ENCODE results near the gene FOXL1.

FOXL1 gene

DNA sequence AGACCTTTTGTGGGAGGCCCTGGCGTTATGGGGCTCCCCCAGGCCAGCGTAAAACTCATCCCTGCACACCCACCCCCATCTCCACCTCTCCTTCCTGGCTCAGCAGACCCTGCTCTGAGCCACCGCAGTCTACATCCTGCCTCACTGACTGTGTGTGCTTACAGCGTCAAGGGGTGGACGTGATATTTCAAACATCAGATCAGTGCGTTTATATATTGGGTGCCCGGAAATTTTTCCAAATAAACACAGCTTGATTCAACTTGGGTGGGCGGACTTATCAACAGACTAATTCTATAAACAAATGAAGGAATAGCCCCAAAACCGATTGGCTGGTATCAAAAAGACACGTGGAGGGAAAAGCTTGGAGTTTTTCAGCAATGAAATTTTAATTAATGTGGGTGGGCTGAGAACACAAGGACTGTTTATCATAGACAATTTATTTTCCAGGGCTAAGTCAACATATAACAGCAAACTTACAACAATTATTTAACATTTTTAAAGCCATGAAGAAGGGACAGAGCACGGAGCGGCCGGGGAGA, at the start of gene FOXL1:
TSS of gene FOXL1 (plus strand) at position 489 of the 539 bp plus-strand sequence. CDS start 175 bp downstream, outside the sequence.
- no peak for DNase-seq

DNA sequence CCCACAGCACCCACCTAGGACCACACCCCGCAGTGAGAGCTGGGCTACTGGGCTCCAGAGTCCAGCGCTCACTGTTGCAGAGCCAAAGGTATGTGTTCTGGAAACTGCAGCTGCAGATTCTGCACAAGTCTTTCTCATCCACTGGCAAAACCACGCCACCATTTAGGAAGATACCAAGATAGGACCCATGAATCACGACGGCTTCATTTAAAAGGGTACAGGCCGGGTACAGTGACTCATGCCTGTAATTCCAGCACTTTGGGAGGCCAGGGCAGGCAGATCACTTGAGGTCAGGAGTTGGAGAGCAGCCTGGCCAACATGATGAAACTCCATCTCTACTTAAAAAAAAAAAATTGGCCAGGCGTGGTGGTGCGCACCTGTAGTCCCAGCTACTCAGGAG, 49.2 kb upstream of the FOXL1 start:
- DNase-seq, result no peak

DNA sequence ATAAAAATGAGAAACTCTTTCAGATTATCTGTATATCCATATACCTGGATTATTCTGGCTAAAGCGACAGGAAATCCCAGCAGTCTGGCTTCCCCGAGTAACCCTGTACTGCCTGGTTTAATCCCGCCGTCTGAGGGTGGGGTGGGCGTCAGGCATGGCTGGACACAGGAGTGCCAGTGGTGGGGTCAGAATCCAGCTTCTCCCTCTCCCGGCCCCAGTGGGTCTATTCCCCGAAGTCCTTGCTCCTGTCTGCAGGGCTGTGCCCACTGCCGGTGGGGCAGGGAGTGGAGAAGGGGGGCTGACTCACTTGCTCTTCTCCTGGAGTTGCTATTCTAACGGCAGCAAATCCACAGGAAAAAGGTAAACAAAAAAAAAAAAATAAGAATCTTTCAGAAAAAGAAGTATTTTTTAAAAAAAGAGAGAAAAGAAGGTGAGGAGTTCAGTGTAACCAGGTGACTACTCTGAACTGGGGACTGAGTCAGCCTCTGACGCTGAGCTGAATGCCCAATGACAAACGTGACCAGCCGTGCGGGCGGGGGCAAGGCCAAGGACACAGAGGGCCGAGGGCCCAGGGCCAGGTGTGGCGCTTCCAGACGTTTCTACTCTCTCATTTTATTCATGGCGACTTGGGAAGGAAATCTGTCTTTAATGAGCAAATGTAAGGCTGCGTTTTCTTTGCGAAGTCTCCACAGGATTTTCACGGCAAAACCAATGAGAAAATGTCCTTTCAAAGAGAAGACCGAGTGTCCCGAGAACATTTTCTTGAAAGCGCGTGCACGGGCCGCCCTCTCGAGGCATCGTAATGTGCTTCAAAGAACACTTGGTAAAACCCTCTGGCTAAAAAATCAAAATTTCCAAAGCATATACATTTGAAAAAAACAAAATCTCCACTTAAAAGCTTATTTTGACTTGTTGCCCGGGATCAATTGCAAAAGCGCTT, 47.8 kb upstream of the FOXL1 start:
- DNase-seq, result no peak

DNA sequence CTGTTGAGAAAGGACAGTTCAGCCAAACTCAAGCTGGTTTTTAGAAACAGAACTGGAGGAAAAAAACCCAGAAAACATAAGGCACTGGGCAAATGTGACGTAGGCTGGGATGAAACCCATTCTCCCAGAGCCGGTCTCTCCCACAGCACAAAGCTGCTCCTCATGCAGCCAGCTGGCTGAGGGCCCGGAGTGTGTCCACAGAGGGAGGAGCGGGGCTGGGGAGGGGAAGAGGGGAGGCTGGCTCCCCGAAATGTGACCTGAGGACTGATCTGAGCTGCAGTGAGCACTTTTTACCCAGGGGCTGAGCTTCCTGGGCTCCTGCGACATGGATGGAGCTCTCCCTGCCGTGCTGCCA, 47.2 kb upstream of the FOXL1 start:
- no peak for DNase-seq

DNA sequence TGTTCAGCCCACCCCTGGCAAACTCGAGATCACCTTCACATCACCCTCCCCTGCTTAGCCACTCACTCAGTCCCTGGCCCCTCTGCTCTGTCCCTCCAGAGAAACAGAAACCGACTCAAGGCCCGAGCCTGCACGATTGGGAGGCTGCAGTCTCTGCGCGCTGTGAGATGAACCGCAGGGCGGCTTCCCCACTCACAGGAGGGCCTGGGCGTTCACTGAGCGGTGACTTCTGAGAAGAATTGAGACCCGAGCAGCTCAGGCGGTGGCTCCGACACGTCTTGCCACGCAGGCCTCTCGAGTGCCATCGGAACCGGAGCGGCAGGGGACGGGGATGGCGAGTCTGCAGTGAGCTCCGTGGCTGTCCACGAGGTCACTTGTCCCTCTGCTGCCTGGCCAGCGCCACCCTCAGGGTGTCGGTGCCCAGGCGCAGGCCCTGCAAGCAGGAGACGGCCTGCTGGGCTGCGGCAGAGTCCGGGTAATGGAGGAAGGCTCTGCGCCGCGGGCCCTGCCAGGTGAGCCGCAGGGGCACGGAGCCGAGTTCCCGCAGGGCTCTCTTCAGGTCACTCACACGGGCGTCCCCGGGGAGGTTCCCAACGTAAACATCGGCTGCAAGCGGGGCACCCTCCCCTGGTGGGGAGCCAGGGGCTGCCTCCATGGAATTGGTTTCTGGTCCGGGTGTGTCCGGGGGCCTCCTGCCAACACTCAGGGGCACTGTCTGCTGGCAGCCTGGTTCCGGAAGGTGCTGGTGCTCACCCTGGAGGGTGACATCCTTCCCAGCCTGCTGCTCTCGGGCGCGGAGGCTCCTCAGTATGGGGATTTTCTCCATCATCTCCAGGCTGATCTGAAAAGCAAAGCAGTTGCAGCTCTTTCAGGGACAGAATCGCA, 46.5 kb upstream of the FOXL1 start:
- DNase-seq, result no peak

DNA sequence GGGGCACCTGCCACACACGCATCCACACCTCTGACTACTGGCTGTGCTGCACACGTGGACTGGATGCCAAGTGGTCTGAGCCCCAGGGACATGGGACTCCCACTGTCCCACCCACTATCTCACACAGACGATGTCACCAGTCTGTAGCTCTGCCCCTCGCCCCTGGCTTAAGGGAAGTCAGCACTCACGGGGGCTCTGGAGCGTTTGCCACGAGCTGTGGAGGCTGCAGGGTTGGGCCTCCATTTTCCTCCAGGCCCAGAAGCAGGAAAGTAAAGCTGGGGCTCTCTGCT, 45.9 kb upstream of the FOXL1 start:
- no peak for DNase-seq

DNA sequence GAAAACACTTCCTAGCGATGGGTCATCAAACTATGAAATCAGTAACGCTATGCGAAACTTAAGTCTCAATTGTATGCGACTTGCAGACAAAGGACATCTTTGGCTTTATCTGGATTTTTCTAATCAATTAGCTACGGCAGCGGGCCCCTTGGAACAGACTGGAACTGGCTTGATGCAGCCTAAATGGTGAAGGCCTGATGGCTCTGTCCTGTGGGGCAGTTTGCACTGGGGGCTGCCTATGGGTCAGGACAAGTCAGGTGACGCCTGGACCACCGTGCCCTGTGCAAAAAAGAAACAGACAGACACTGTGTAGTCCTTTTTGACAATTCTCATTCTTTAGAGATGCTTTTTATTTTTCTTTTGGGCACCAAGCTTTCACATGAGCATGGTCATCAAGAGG, 45.3 kb upstream of the FOXL1 start:
- no peak for DNase-seq

DNA sequence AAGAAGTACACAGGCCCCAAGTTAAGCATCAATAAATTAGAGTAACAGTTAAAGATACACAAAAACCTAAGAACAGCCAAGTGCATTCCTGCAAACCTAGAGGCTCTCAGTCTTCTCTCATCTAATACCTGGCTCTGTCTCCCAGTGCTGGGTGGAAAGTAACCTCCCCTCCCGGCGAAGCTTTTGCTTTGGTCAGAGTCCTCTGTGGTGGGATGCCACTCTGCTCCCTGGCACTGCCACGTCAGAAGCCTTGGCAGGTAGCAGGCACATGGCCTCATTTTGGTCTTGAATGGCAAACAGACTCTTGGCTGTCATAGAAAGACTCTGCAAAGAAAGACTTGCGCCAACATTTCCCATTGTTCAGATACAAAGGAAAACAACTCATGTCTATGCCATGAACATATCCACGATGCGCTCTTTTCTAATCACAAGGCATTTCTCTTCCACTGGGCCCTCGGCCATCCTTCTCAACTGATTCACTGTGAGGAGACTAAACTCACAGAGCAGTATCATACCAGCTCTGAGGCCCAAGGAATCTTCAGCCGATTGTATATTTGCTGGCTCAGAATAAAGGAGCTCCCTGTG, 44.5 kb upstream of the FOXL1 start:
- DNase-seq, result no peak

DNA sequence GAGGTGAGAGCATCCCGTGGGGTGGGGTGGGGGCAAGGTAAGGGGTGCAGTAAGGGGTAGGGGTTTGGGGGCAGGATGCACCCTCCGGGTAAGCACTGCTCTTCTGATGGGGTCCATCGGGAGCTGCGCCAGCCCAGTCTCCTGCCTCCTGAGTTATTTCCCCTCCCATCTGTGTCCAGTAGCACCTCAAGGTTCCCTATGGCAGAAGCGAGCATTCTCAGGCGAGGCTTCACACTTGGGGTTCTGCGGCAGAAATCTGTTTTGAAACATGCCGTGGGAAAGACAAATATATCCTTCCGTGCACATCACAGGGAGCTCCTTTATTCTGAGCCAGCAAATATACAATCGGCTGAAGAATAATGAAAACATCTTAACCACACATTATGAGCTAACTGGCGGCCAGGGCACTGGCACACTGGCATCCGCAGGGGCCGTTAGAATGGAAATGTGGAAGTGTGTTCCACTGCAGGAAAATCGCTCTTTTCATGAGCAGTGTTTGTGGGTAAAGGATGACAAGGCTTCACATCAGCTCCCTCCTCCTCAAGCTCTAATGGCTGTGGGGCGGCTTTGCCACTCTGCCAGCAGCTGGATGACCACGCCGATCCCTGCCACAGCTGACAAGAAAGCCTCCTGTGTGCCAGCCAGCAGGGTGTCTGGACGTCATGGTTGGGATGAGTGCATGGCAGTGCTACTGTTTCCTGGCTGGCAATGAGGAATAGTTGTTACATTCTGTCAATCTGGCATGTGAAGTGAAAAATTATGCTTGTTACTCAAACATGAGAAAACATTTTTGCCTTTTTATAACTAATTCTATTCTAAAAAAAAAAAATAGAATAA, 43.4 kb upstream of the FOXL1 start:
- DNase-seq, result no peak

DNA sequence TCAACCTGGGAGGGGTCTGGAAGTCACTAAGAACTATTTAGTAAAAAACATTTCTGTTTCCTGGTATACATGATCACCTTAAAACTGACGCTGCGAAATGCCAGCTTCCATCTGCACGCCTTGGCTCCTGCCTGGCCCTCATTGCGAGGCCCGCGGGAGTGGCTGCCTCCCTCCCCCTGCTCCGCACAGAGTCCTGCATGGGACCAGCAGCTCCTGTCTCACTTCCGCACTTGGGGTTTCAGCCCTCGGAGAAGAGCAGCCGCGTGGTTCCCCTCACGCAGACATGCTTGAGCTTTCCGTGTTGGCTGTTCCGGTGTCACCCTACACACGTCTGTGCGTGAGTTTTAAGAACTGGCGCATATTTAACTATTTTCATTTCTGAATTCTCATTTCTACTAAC, 41.7 kb upstream of the FOXL1 start:
- DNase-seq, result no peak

DNA sequence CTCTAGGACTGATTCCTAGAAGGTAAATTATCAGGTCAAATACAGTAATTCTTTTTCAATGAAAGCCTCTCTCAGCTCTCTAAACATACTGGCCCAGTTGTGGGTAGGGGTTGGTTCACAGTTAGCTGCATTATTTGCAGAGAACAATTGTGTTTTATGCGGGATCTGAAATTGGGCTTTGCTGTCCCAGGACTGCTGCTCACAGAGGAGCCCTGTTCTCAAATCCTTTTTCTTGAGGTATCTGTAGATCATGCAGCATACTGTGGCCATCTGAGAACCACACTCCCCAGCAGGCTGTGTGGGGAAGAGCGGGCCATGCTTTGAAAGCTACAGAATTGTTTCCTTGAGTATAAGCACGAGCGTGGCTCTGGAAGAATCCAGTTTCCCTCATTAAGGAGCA, 40.9 kb upstream of the FOXL1 start:
- DNase-seq, result no peak

DNA sequence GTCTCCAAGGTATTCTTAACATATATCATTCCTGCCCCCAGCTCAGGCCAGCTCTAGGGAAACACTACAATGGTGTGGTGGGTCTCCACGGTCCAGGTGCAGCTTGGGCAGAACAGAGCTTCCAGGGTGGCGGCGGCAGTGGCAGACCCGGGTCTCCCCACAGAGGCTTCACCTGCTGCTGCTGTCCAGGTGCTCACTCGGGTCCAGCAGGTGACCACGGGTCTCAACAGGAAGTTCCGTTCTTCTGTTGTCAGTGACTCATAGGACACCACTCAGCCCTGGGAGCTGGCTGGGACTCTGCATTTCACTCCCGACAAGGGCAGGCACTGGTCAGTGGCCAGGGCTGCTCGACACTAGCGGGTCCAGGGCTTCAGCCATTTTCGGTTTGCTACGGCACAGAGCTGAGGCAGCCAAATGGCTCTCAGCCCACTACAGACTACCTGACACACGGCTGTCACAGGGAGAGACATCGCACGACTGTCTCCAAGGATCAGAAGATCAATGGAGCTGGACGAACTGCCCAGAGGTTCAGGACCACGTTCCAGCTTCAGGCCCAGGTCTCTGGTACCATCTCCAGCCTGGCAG, 40.1 kb upstream of the FOXL1 start:
- DNase-seq, result no peak

DNA sequence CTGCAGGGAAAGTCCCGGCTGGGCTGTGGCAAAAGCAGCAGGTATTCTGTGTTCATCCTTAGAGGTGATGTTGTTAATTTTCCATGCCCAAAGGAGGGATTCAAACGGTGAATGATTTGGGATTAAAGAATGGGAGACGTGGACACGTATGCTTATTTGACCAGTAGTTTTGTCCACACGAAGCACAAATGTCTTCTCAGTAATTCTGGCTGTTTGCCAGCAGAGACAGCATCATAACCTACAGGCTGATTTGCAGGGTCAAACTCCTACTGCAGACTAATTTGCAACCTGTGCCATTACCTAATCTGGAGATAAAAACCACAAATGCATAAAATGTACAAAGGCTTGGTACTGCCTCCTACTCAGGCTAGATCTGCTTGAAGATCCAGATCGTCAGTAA, 37.5 kb upstream of the FOXL1 start:
- no peak for DNase-seq

DNA sequence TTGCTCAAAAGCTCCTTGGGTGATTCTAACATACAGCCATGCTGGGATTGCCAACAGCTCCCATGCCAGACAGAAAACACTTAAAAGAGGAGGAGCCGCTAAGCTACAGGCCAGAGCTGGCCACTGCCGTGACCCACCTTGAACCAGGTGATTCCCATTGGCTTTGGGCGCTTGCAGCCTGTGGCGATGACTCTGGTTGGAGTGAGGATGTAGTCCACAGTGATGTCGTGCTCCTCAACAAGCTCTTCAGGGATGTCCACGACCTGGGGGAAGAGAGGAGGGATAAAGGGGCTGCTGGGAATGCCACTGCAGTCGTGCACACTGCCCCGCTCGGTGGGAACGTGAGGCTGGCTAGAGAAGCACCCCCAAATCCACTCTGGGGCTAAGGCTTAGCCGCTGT, 36.8 kb upstream of the FOXL1 start:
- no peak for DNase-seq

DNA sequence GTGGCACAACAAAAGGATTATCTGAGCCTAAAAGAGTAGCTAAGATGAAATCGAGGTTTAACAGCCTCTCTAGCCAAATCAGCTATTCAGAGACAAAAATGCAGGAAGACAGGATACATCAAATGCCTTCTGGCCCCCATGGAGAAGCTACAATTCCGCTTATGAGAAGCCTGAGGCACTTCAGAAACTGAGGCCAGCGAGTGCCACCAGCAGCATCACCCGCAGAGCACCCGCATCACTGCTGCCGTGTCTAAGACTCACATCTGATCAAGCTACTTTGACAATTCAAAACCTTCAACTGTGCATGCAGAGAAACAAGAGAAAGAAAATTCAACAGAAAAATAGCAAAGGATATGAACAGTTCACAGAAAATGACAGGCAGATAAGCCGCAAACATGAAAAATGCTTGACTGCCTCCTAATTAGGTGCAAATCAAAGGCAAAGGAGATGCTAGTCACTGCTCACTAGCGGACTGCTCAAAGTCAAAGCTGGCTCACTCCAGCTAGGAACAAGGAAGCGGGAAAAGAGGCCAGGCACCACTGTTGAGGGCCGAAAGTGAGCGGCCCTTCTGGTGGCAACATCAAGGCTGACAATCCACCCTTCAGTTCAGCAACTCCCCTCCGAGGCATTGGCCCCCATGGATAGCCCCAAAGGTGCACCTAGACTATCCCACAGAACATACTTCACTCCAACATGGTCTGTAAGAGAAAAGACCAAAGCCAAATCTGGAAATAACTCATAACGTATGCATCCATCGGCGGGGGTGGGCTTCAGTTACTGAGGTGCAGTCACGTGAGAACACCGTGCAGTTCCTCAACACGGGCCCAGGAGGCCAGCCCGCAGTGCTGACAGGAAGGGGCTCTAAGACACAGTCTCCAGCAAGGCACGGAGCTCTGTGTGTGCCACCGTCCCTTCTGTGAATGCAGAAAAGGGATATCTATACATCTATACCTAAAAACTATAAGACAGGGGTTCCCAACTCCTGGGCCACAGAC, 35.3 kb upstream of the FOXL1 start:
- DNase-seq, result no peak

DNA sequence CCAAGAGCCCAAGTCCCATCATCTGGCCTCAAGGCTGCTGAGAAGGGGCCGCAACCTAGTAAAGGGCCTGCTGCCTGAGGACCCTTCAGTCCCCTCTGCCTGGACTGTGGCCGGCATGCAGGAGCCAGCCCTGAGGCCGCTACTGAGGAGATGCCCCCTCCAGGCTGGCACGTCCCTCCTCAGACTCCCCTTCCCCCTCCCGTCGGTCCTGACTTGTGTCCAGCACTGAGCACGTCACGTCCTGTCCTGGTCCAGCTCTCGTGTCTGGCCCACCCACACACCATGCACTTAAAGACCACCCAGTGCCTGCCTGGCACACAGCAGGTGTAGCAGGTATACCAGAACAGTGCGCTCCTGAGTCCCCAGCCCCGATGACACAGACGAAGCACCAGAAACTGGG, 32.9 kb upstream of the FOXL1 start:
- DNase-seq, result no peak

DNA sequence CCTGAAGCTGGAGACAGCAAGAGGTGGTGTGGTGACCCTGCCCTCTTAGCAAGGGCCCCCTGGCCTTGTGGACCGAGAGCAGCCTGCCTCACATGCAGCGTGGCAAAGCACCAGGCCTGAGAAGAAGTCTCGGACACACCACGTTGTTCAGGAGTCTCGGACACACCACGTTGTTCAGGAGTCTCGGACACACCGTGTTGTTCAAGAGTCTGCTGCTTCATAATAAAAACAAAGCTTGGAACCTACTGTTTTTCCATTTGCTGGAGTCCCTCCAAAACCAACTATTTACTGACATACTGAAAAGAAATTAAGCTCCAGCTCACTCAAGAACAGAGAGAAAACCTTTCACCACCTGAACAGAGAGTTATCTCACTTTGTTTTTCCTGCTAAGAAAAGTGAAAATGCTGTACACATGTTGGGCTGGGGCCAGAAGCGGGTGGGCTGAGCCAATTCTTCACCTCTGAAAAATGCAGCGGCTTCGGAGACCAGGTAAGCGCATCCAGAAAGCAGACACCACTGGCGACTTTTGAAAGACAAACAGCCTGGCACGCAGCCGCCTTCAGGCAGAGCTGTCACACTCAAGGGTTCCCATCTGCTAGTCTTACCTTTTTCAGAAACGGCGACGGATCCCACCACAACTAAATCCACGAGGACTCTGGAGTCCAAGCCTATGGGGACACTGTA, 32.3 kb upstream of the FOXL1 start:
- DNase-seq, result no peak

DNA sequence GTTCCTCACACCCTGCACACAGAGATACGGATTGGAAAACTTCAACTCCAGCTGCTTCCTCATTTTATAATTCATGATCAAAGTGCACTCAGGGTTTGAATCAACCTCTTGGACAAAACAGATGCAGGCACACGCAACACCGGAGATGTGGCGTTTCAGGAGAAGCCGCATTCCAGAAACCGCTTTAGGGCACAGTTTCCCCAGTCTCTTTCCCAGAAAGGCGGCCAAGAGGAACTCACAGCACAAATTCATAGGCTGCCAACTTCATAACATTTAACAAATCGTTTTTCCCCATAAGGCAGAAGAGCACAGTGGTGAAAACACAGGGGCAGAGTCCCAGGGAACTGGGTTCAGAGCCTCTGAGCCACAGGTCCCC, 31.7 kb upstream of the FOXL1 start:
- DNase-seq, result no peak

DNA sequence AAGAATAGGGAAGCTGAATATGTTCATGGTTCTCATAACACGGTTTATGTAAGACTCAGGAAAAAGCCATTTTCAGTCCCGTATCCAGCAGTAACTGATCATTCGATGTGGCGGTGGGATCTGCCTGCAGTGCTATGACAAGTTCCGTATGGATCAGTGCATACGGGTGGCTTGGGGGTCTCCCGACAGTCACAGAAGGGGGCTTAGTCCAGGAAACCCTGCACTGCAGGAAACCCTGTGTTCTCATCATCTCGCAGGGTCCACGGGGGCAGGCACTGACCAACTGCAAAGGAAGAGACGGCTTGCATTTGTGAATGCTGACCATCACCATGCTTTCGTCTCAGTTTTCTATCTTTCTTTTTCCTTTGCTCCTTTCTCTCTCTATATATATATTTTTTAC, 31.1 kb upstream of the FOXL1 start:
- DNase-seq, result no peak

Measured in NCI-H2029 treated with DMSO at 0.1 percent for 48 hours (cell line).